ENCODE results near the gene KBTBD12.

- TF ChIP-seq CTCF (IDR thresholded peaks at IDR 0.05; ENCODE audit: low read depth, low read length) = no peak
- TF ChIP-seq POLR2A (IDR thresholded peaks at IDR 0.05; ENCODE audit: extremely low read depth, insufficient read length) = no peak
- no peak for TF ChIP-seq MAX (IDR thresholded peaks at IDR 0.05; ENCODE audit: low read depth, low read length)
- no peak for TF ChIP-seq MYC (IDR thresholded peaks at IDR 0.05; ENCODE audit: low read depth, low read length)
Measured at GRCh38 chr3:127900536-127900935, 14.5 kb upstream of the KBTBD12 start.

Measured in NB4 (cell line).